Fibroblast of the conjunctiva (primary cell): ENCODE results near the gene ADRA2C.

Source experiments
- DNase-seq: peaks from one replicate; pipeline ENCODE4 v3.0.0-alpha.2; 2010; ENCODE audit warnings: low read depth

ADRA2C gene

GRCh38 chr4:3797831-3798790 lies 31.9 kb downstream of the ADRA2C start:
- DNase-seq: no peak

DNA sequence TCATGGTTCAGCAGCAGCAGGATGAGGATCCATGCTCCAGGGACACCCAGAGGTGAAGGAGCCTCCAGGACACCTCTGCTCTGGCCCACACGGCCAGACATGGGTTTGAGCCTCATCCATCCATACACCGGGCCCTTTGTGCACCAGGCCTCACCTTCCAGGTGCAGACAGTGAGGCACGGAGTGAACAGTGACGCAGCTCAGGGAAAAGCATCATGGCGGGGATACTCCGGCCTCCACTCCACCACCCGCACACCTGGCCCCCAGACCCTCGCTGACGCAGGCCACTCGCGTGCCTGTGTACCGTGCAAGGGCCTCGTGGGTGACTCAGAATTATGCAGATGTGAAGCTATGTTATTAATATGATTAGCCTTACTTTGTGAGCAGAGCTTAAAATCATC lies 33.3 kb downstream of the ADRA2C start:
- no peak for DNase-seq

DNA sequence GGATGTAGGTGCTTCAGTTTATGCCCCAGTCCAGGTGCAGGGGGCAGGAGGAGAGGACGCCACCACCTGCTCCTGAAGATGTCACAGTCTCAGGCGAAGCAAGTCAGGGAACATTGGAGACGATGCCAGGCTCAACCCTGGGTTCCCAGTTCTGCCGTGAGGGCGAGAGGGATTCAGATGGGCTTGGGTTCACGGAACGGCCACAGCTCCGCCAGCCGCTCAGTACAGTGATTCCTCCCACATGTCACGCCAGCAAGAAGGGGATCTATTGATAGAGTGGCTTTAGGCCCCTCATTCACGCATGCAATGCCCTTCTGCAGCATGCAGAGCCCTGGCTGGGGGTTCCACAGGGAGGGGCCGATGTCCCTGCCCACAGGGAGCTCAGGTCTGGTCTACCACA lies 34.2 kb downstream of the ADRA2C start:
- no peak for DNase-seq

GRCh38 chr4:3801521-3801920 lies 35.3 kb downstream of the ADRA2C start:
- no peak for DNase-seq

DNA sequence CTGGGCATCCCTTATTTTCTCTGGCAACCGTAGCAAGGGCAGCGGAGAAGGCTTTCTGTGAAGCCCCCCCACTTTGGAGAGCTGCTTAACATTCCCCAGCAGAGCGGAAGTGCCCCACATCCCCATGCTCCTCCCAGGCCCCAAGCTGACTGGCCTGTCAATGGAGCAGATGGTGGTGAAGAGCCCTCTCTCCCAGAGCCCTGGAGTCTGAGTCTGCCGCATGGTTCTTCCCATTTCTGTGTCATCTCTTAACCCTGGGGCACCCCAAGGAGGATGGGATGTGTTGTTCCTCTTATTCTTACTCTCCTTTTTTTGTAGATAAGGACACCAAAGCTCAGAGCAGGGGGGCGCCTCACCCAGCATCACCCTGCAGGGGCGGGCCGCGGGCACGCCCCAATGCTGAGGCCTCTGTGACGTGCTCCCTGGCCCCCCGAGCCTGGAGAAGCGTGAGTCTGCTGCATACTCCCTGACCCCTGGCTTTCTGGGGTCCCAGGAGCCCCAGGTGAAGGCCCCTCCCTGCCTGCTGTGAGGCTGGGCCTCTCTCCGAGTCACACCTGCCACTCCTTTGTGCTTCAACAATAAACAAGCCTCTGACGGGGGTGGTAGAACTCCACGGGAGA lies 35.9 kb downstream of the ADRA2C start:
- no peak for DNase-seq

DNA sequence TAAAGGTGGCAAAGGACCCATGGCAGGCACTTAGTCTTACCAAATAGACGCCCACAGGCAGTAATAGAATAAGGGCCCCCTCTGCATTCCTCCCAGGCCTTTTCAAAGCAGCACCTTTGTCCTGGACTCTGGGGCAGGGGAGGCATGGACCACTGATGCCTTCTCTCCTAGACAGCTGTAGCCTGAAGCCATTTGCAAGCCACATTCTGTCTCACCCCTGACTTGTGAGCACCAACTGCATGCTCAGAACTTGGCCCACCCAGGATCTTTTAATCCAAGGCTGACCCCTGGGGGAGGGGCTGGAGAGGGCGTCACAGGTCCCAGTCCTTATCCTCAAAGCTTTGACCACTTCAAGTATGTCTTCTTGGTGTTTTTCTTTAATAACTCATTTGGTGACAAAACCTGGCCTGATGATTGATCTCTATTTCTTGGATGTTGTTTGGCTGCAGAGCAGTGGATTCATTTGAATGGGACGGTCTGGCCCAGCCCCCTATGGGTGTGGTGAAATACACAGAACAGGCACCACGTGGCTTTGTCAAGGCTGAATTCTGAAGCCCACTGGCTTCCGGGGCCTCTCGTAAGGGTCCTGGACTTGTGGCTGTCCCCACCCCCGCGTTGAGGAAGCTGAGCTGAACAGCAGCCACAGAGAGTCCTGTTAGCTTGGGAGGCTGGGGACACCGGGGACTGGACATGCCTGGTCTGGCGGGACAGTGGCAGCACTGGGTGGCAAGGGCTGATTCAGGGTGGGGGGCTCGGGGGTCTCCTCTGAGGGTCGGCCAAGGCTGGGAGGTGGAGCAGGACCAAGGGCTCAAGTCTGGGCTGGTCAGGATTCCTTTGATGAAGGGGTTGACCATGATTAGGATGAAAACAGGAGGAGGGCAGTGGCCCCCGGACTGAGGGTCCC lies 36.6 kb downstream of the ADRA2C start:
- DNase-seq: no peak

DNA sequence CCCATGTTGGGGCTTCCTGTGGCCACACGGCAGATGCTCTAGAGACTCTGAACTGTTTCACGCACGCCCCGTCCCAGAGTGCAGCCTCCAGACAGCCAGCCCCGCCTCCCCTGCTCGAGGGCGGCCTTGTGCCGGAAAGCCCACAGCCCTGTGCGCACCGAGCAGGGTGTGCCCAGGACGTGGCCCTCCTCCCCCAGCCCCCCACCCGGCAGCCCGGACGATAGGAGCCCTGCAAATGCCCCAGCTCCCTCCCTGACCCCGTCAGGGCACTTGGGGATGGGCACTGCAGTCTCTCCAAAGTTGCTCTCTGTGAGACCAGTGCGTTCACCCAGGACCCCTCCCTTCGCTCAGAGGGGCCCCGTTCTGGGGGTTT lies 37.3 kb downstream of the ADRA2C start:
- DNase-seq: no peak

DNA sequence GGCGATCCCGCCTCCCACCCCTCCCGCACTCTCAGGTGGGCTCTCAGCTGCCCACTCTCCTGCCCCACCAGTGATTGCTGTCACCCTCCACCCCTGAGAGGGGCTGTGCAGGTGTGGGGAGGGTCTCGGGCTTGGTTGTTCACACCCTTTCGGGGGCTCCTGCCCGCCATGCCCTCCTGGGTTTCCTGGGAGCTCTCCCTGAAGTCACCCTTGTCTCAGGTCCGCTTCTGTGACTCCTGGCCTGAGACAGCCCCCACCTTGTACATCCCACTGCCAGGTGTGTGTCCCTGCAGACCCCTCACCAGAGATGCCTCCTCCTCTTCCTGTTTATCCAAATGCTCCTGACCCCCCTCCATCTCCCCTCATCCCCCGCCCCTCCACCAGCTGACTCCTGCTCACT lies 37.8 kb downstream of the ADRA2C start:
- DNase-seq: no peak

DNA sequence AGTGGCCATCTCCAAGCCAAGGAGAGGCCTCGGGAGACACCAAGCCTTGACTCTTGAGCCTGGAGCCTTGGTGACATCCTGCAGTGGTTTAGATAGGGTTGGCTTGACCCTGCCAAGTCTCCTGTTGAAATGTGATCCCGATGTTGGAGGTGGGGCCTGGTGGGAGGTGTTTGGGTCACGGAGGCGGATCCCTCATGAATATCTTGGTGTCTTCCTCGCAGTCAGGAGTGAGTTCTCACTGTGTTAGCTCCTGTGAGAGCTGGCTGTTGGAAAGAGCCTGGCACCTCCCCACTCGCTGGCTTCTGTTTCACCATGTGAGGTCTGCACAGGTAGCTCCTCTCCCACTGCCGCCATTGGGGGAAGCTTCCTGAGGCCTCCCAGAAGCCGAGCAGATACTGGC lies 38.8 kb downstream of the ADRA2C start:
- DNase-seq: no peak

DNA sequence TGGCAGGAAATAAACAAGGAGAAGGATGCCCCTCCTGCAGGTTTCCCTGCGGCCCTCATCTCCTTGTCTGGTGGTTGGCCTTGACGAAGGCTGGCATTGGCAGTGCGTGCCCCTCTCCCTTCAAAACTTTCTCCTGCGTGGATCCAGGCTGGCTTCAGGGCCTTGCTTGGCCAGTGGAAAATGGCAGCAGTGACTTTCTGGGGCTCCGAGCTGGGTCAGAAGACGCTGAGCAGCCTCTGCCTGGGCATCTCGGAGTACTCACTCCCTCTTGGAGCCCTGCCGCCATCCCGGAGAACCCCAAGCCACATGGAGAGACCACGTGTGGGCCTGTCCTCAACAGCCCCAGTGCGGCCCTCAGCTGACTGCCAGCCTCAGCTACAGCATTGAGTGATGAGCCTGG lies 39.5 kb downstream of the ADRA2C start:
- no peak for DNase-seq

DNA sequence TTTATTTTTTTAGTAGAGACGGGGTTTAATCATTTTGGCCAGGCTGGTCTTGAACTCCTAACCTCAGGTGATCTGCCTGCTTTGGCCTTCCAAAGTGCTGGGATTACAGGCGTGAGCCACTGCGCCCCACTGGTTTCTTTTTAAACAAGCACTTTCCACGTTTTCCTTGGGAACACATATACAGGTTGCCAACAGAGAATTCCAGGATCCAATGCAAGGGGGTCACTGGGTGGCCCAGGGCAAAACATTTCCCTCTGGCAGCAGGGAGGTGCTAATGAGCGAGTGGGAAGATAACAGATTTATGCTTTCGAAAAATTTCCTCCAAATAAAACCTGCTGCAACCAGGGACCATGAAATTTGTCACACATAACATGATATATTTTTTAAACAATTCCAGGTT lies 41.1 kb downstream of the ADRA2C start:
- DNase-seq: no peak

DNA sequence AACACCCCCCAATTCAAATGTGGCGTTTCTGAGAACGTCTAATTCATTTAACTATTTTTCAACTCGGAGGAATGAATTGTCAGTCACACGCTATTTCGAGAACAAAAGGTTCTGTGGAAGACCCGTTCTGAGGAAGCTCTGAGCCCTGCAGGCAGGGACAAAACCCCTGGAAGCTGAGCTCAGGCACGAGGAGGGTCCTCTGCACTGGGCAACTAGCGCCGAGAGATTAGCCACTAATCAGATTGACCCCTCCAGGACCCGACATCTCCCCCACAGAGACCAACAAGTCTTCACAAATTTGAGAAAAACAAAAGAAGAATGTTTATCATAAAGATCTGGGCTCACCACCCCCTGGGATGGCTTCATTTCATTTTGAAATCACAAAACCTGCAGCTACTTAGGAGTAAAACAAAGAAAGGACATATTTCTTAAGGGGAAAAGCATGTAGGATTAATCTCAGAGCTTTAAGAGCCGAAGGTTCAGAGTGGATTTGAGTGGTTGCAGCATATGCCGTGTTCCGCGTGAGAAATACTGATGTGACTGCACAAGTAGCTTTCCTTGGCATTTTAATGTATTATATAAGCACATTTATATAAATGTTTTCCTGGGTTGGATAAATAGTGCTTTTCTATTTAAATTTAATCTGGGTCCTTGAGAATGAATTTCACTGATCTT lies 41.8 kb downstream of the ADRA2C start:
- DNase-seq: no peak

- DNase-seq: no peak
These were observed 42.4 kb downstream of the ADRA2C start for GRCh38 chr4:3808597-3808996.

- no peak for DNase-seq
These were observed 42.8 kb downstream of the ADRA2C start for GRCh38 chr4:3809028-3809427.

DNA sequence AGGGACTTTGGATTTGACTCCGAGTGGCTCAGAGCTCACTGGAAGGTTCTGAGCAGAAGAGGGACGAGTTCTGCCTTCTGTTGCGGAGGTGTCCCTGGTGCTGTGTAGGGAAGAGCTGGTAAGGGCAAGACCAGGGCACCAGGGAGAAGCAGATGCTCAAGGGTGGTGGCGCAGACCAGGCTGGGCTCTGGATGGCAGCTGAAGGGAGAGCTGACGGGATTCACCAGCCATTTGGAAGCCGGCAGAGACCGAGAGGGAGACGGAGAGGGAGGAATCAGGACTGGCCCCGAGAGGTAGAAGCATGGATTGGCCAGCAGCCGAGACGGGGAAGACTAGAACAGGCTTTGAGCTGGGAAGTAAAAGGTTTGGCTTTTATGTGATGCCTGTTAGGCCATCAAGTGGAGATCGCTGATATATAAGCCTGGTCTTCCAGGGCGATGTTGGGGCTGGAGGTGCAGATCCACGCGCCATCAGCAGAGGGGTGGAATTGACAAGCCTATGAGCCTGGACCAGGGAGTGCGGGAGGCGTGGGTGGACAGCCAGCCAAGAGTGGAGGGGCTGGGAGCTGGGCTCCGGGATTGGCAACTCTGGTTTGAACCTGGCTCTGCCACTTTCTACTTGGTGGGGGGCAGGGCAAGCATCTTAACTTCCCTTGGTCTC lies 43.4 kb downstream of the ADRA2C start:
- DNase-seq: no peak

GRCh38 chr4:3810111-3810680 lies 44.0 kb downstream of the ADRA2C start:
- DNase-seq: no peak

- DNase-seq: no peak
These were observed 44.8 kb downstream of the ADRA2C start for GRCh38 chr4:3810796-3811485.

GRCh38 chr4:3811621-3812020 lies 45.4 kb downstream of the ADRA2C start:
- no peak for DNase-seq

DNA sequence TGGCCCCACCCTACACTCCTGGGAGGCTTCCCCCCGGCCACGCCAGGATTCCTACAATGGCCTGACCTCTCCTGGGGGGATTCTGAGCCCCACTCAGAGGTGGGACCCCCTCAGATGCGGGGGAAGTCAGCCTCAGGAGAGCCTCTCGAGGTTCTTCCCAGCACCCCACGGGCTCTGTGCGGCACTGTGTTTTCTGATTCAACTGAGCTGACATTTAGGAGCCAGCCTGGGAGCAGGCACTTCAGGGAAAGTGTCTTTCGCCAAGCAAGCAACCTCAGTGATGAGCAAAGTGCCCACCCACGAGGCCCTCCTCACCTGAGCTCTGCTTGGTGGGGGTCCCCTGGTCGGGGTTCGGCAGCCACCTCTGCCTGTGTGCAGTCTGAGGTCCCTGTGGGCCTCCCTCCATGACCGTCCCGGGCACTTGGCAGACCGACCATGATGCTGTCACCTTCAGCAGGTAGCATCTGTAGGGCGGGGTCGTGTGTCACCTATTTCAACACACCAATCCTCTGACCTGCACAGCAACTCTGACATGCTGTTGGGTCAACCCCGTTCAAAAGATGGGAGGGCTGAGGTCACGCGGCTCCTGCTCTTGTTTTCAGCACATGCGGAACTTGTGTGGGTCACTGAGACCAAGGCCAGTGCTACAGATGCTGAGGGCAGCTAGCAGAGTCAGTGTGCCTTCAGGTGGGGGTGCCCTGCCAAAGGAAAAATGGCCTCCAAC lies 46.2 kb downstream of the ADRA2C start:
- DNase-seq: no peak
